GM21737 (cell line): Measurements from ENCODE around the gene PARP9.
A peak's percentile ranks its signal among the peaks of the same experiment; 100 is the strongest.
"Not testable (repeated sequence)": the region's sequence is repeated elsewhere in the genome, so short reads cannot be mapped to it uniquely, and the experiment has no call there.

Experiments used
- ATAC-seq: cut with Tn5 transposase; IDR thresholded peaks from one replicate; pipeline ENCODE4 v1.9.1; 2021; ENCODE audit warnings: mild to moderate bottlenecking, moderate library complexity; ENCODE audit not compliant: unreplicated experiment

PARP9 gene

DNA sequence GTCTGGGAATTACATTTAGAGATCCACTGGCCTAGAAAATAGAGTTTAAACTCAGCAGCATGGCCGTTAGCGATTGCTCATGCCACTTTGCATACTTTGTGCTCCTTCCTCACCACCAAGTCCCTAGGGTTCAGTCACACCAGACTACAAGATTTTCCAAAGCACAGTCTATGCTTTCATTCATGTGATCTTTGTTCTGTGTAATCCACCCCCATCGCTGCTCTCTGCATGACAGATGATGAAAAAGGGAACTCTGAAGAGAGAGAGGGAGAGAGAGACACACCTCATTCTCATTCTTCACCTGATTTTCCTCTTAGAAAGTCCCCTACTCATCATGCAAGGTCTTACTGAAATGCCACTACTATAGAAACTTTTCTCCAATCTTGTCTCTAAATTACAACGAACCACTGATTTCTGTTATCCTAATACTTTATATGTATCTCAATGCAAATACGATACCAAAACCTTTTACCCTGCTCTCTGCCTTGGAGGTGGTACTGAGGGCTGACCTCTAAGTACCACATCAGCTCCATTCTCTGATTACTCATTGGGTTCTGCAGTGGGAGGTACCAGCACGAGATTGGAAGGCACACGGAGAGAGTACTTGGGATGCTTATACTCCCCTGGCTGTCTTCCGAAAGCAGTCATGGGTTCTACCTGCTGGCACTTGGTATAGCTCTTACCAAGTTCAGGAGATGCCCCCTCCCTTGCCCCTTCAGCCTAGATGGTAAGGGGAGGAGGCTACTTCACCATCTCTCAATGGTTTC, 12.3 kb upstream of the PARP9 start:
- ATAC-seq = peak; percentile 82

DNA sequence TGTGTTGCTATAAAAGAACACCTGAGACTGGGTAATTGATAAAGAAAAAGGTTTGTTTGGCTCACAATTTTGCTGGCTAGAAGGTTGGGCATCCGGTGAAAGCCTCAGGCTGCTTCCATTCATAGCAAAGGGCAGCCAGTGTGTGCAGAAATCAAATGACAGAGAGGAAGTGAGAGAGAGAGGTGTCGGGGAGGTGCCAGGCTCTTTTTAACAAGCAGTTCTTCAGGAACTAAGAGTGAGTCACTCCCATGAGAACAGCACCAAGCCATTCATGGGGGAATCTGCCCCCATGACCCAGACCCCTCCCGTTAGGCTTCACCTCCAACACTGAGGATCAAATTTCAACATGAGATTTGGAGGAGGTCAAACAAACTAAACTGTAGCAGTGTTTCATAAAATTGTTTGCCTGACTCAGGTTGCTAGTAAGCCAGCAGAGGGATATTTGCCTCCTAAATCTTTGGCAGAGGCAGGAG, 8.9 kb upstream of the PARP9 start:
- ATAC-seq = no peak

GRCh38 chr3:122568755-122569154, 4.7 kb upstream of the PARP9 start:
- ATAC-seq = no peak

DNA sequence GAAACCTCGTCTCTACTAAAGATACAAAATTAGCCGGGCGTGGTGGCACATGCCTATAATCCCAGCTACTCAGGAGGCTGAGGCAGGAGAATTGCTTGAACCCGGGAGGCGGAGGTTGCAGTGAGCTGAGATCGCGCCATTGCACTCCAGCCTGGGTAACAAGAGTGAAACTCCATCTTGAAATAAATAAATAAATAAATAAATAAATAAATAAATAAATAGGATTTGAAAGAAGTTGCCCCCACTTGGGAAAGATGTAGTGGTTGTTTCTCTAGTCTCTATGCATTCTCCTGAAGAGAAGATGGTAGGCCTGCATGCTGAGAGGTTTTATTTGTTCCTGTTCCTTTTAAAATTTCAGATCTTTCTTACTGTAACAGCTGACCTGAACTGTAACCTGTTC, 4.0 kb upstream of the PARP9 start:
- not testable (repeated sequence) for ATAC-seq

DNA sequence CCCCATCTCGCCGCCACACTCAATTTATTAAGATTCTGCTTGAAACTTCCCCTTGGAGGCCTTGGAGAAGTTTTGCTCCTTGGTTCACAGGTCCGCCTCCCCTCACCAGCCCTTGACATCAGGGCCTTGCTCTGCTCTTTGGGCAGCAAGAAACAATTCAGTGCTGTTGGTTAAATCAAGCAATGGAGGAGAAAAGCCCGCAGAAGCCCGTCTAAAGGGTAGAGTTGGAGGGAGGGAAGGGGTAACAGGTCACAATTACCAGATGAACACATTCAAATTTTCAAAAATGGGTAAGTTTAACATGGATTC, 429 bp downstream of the PARP9 start:
- ATAC-seq = no peak

DNA sequence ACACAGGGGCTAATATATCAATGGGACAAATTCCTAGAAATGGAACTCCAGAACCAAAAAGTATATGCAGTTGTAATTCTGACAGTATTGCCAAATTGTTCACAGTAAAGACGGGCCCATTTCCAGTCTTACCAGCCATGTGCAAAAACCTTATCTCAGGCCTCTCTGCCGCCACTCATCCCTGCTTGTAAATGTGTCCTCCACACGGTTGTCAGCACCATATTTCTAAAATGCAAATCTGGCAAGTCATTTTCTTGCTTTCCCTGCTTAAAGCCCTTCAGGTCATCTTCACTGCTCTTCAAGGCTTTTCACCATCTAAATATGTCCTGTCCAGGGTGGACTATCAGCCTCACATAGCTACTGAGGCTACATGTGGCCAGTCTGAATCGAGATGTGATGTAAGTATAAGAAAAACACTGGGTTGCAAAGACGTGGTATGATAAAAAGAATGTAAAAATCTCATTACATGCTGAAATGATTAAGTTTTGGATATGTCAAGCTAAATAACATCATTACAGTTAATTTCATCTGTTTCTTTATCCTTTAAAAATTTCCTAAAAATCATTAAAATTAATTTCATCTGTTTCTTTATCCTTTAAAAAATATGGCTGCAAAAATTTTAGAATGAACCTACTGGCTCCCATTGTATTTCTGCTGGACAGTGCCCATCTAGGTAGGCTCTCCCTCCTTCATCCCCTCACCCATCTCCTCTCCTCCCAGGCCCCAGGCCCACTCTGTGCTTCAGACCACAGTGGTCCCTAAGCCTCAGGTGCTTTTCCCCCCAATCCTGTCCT, 980 bp downstream of the PARP9 start:
- ATAC-seq = no peak

- no peak for ATAC-seq
Measured at GRCh38 chr3:122560680-122561079, 3.4 kb downstream of the PARP9 start.

DNA sequence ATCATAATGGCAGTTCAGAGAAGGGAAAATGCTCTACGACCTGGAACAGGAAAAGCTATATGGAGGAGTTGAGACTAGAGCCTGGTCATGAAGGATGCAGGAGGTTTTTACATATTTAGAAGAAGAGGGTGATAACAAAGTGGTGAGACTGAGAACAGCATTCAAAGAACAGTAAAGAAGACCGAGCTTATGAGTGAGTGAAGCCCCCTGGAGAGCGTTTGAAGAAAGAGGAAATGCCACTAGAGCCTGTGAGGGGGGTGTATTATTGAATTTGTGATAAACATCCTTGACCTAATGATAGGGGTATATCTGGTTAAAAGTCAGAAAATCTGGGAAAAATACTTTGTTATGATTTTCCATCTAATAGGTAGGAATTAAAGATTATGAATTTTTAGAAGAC, 4.2 kb downstream of the PARP9 start:
- ATAC-seq = no peak

DNA sequence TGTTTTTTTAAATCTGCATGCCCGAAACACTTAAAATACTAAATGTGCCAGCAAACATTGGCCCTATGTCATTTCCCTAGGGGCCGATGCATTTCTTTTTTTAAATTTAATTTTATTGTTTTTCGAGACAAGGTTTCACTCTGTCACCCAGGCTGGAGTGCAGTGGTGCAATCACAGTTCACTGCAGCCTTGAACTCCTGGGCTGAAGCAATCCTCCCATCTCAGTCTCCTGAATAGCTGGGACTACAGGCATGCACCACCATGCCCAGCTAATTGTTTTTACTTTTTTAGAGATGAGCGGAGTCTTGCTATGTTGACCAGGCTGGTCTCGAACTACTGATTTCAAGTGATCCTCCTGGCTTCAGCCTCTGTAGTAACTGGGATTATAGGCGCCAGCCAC, 5.5 kb downstream of the PARP9 start:
- no peak for ATAC-seq

GRCh38 chr3:122557356-122557755, 6.7 kb downstream of the PARP9 start:
- no peak for ATAC-seq

DNA sequence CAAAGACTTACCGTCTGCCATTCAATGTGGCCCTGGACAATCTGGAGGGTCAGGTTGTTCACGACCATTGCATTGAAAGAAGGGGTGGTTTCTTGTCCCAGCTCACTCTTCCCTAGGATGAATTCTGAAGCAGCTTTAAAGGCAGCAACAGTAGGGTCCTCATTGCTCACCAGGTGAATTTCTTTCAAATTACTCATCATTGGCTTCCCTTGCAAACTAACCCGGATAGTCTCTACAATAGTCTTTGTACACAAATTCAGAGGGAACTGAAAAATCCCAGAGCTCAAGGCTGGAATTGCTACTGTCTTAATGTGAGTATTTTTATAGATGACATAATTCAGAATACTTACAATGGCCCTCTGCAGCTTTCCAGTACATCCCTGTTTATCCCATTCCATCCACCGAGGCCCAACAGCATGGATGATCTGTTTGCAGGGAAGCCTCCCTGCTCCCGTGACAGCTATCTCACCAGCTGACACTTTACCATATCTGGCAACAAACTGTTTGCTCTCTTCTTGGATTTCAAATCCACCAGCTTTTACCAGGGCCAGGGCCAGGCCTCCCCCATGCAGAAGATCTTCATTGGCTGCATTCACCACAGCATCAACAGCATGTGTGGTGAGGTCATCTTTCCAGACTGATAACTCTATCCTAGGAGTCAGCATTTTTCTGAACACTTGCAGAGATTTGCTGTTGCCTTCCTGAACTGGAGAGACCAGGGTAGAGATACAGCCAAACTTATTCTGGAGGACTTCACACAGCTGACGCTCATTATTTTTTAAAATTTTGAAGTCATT, 8.6 kb downstream of the PARP9 start:
- ATAC-seq = no peak

DNA sequence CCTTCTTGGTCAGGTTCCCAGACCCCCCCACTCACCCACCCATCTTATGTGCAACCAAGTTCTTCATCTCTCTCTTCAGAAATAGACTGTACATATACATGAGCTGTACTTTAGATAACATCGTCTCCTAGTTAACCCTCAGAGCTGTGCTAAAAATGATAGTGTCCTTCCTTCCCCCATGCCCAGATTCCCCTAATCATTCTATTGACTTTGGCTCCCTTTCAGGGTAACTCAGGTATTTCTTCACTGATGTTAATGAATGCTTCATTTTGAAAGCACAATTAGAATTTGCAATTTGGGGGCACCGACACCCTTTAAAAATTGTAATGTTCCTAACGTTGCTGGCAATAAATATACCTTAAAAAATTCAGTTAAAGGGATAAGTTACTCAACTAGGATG, 10.9 kb downstream of the PARP9 start:
- no peak for ATAC-seq

GRCh38 chr3:122548619-122549018, 15.5 kb downstream of the PARP9 start:
- no peak for ATAC-seq

- no peak for ATAC-seq
Measured at GRCh38 chr3:122548076-122548475, 16.0 kb downstream of the PARP9 start.

DNA sequence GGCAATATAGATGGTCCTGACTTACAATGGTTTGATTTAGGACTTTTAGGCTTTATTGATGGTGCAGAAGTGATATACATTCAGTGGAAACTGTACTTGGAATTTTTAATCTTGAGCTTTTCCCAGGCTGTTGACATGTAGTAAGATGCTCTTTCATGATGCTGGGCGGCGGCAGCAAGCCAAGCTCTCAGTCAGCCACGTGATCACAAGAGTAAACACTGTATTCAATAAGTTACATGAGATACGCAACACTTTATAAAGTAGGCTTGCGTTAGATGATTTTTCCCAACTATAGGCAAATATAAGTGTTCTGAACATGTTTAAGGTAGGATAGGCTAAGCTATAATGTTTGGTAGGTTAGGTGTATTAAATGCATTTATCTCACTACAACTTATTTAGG, 17.9 kb downstream of the PARP9 start:
- no peak for ATAC-seq

GRCh38 chr3:122538956-122539490, 25.1 kb downstream of the PARP9 start:
- ATAC-seq = no peak

DNA sequence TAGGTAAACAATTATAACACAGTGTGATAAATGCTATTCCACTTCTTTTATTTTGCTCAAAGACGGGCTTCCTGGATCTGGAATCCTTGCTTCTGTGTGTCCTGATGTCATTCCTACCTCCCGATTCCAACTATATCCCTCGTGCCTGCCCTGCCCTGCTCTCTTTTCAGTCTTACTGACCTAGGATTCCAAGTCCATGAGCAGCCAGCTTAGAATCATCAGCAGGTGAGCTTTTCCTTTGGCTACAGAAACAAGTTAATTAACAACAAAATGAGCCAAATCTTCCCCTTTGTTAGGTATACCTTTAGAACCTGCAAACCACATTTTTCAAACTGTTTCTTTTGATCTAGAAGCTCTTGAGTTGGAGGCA, 27.5 kb downstream of the PARP9 start:
- no peak for ATAC-seq

DNA sequence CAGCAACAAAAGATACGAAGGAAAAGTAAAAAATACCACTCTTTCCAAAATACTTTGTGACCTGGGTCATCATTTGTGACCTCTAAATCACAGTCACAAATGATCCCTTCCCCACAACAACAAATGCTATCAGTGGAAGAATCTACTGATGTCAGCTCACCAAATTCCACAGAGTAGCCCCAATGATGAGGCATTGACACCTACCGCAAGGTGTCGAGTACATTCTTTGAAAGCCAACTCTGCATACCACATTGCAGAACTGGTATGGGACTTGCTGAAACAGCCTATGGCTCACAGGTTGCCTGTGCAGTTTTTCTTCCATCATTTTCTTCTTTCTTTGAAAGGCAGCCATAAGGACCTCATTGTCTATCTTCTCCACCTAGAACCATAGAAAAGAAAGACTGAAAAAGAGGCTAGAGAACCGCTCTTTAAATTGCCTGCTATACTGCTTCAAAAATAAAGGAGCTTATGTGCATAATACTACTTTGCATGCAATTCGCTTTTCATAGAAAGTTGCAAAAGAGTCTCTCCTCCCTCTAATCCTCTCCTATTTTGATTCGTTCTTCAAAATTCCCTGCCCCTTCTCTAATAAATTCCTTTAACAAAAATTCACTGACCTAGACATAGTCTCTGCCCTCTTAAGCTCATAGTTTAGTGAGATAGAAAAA, 28.0 kb downstream of the PARP9 start:
- ATAC-seq = no peak

GRCh38 chr3:122533931-122534334, 30.2 kb downstream of the PARP9 start:
- peak; percentile 97 for ATAC-seq

DNA sequence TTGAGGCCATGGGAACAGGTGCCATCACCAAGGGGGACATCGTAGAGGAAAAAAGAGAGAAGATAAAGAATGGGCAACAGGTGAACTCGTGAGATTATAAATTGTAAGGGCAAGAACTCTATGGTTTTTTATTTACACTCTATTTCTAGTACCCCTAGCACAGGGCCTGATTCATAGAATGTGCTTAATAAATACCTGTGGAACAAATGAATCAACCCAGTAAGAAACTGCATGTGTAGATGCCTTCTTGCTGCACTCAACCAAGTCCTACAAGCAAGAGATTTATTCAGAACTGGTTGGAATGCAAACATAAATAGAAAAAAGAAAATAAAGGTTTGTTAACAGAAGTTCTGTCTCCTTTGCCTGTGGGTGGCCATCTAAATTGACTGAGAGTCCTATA, 30.6 kb downstream of the PARP9 start:
- no peak for ATAC-seq

GRCh38 chr3:122530164-122530563, 33.9 kb downstream of the PARP9 start:
- no peak for ATAC-seq
